Measurements from ENCODE around the gene HBA1. TPM values are rescaled to one million over a fixed set of nuclear protein-coding genes. Genes with fewer than 3 reads are reported as not detected.
A peak's percentile ranks its signal among the peaks of the same experiment; 100 is the strongest.
"Not testable (repeated sequence)": the region's sequence is repeated elsewhere in the genome, so short reads cannot be mapped to it uniquely, and the experiment has no call there.

HBA1 gene
- total RNA-seq, 1 donor from 2014 or later = 0.83 TPM

DNA sequence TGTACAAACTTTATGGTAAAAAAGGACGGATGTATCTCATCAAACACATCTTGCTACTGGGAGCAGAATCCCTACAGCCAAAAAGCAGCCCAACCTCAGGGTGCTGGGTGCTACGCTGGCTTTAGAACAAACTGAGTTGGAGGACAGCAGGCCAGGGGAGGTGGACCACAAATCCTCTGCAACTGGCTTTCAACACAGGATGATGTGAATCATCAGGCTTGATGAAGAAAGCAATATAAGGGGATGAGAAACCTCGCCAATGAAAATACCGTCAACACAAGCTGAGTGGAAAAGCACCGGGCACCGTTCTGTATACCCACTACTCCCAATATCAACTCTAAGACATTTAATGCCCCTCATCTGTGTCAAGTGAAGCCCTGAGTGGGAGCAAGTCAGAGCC is 18.0 kb downstream of the HBA1 start:
- no peak for DNase-seq (ENCODE audit: low read depth)

DNA sequence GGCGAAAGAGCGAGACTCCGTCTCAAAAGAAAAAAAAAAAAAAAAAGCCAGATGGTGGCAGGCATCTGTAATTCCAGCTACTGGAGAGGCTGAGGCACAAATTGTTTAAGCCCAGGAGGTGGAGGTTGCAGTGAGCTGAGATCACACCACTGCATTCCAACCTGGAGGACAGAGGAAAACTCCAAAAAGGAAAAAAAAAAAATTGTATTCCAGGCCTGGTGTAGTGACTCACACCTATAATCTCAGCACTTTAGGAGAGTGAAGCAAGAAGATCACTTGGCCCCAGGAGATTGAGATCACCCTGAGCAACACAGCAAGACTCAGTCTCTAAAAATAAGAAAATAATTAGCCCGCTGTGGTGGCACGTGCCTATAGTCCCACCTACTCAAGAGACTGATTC is 23.9 kb downstream of the HBA1 start:
- DNase-seq (ENCODE audit: low read depth) = no peak

DNA sequence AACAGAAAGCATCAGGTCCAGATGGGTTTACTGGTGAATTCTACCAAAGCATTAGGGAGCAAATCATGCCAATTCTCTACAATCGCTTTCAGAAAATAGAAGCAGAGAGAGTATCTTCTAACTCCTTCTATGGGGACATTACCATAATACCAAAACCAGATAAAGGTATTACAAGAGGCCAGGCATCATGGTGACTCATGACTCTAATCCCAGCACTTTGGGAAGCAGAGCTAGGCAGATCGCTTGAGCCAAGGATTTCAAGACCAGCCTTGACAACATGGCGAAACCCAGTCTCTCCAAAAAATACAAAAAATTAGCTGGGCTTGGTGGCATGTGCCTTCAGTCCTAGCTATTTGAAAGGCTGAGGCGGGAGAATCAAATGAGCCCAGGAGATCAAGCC is 26.8 kb downstream of the HBA1 start:
- peak; percentile 12 for DNase-seq (ENCODE audit: low read depth)

DNA sequence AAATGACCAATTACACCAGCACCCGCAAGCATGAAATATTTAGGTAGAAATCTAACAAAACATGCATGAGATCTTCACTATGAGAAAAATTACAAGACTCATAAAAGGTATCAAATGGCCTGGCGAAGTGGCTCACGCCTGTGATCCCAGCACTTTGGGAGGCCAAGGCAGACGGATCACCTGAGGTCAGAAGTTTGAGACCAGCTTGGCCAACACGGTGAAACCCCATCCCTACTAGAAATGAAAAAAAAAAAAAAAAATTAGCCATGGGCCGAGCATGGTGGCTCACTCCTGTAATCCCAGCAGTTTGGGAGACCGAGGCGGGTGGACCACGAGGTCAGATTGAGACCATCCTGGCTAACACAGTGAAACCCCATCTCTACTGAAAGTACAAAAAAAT is 27.6 kb downstream of the HBA1 start:
- DNase-seq (ENCODE audit: low read depth) = not testable (repeated sequence)

DNA sequence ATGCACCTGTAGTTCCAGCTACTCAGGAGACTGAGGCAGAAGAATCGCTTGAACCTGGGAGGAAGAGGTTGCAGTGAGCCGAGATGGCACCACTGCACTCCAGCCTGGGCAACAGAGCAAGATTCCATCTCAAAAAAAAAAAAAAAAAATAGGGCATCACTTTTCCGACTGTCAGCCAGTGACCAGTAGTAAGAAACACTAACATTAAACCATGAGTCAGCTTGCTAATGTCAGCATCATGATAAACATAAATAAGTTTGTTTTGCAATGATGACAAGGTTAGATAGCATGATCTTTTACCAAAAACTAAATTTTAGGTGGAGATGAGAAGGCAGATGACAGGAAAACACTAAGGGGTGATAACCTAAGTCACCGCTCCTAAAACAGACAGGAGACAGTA is 32.9 kb downstream of the HBA1 start:
- DNase-seq (ENCODE audit: low read depth) = not testable (repeated sequence)

DNA sequence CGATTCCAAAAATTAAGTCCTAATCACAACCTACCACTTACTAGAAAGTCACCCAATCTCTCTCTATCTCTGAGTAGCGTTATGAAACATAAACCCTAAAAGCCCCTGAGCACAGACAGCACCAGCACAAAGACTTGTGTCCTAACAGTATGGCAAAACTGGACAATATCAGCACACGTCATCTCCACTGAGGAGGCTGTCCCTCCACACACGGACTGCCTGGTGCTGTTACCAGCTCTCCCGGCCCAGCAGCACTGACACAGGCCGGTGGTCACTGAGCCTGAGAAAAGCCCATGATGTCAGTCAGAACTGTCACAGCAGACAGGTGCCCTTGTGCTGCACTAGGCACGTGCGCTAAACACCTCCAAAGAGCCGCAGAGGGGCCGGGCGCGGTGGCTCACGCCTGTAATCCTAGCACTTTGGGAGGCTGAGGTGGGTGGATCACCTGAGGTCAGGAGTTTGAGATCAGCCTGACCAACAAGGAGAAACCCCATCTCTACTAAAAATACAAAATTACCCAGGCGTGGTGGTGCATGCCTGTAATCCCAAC is 35.2 kb downstream of the HBA1 start:
- DNase-seq (ENCODE audit: low read depth) = not testable (repeated sequence)

DNA sequence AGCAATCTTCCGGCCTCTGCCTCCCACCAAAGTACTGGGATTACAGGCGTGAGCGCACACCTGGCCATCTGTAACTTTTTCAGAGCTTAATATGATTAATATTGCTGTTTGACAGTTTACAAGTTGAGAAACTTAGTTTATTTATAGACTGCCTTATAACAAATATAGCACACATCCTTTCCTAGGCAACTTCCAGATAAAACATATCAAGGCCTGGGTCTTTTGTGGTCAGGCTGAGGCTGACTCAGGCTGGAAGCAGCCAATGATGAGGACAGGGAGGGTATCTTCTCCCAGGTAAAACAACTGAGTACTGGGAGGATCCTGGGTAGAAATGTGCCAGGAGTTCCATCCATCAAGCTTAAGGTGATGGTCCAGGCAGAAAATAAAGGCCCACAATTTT is 36.5 kb downstream of the HBA1 start:
- no peak for DNase-seq (ENCODE audit: low read depth)

DNA sequence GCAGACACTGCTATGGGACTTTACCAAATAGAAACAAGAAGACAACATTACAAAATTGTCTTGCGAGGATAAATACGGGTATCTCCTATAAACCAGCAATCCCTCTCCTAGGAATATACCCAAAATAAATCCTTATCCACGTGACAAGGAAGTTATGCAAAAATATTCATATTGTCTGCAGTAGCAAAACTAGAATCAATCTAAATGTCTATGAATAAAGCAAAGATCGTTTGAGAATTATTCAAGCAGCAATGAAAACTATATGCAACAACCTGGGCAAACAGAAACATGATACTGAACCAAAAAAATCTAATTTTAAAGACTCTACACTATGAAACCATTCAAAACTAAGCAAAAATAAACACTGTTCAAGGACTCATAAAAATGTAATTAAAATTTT is 43.5 kb downstream of the HBA1 start:
- no peak for DNase-seq (ENCODE audit: low read depth)

Other genes starting within 250 kb of the HBA1 start
- gene POLR3K, start 123.1 kb upstream of the HBA1 start, total RNA-seq = 3.3 and 3.8 TPM in 2 replicates
- gene SNRNP25, start 122.9 kb upstream of the HBA1 start, total RNA-seq = 16.9 and 24.1 TPM in 2 replicates
- gene RHBDF1, start 104.0 kb upstream of the HBA1 start, total RNA-seq = 92.1 and 103 TPM in 2 replicates
- 162 and 168 TPM in 2 replicates for gene MPG, start 98.5 kb upstream of the HBA1 start, total RNA-seq
- gene NPRL3, start 38.0 kb upstream of the HBA1 start, total RNA-seq = 10.4 and 11.2 TPM in 2 replicates
- gene HBZ, start 24.0 kb upstream of the HBA1 start, total RNA-seq = not detected in 2 replicates
- gene HBM, start 10.7 kb upstream of the HBA1 start, total RNA-seq = not detected in 2 replicates
- gene HBA2, start 3.8 kb upstream of the HBA1 start, total RNA-seq = not detected in 2 replicates
- gene HBQ1, start 3.8 kb downstream of the HBA1 start, total RNA-seq = not detected in 2 replicates
- 105 and 106 TPM in 2 replicates for gene LUC7L, start 52.8 kb downstream of the HBA1 start, total RNA-seq
- gene FAM234A, start 58.1 kb downstream of the HBA1 start, total RNA-seq = 162 and 222 TPM in 2 replicates
- gene RGS11, start 99.3 kb downstream of the HBA1 start, total RNA-seq = 2.3 and 4.0 TPM in 2 replicates
- gene ARHGDIG, start 103.9 kb downstream of the HBA1 start, total RNA-seq = 0.48 TPM in 1 of 2 replicates, not detected in the other
- gene PDIA2, start 106.5 kb downstream of the HBA1 start, total RNA-seq = 0.31 and 0.78 TPM in 2 replicates
- 18.5 and 26.1 TPM in 2 replicates for gene AXIN1, start 176.0 kb downstream of the HBA1 start, total RNA-seq
- gene MRPL28, start 193.9 kb downstream of the HBA1 start, total RNA-seq = 103 and 112 TPM in 2 replicates
- gene PGAP6, start 205.3 kb downstream of the HBA1 start, total RNA-seq = 48.1 and 53.4 TPM in 2 replicates
- gene NME4, start 220.5 kb downstream of the HBA1 start, total RNA-seq = 50.3 and 59.1 TPM in 2 replicates
- gene DECR2, start 225.2 kb downstream of the HBA1 start, total RNA-seq = 27.1 and 28.6 TPM in 2 replicates
- gene RAB11FIP3, start 249.0 kb downstream of the HBA1 start, total RNA-seq = 114 and 126 TPM in 2 replicates